DOHH2 (cell line): Measurements from ENCODE around the gene SMAD3.

Experiments
- EZH2phosphoT487 ChIP-seq: fragments of 200-600 bp; sonication (generic); IDR thresholded peaks from 2 replicates; pipeline ENCODE4 v1.6.1; 2017; ENCODE audit warnings: borderline replicate concordance, mild to moderate bottlenecking, antibody characterized with exemption, low read length, moderate library complexity, mixed read lengths
- TF ChIP-seq, protein P1 (sequence below): fragments of 200-600 bp; sonication (generic); IDR thresholded peaks from one replicate; pipeline ENCODE4 v1.5.1; 2014; ENCODE audit warnings: antibody characterized with exemption, mild to moderate bottlenecking, low read depth, low read length; ENCODE audit not compliant: poor library complexity, severe bottlenecking

DNA sequence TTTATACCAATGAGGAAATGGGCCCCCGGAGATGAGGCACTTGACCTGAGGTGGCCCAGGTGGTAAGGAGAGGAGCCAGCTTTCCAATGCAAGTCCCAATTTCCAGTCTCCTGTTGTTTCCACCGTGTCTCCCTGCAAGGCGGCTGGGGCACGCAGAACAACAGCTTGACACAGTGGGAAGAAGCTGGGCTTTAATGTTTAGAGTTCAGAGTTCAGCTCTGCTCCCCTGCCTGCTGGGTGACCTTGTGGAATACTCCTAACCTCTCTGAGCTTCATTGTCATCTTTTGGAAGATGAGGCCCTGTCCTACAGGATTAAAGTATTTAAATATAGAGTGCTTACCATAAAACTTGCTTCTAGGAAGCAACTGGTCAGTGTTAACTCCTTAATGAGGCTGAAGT, 80.3 kb downstream of the SMAD3 start:
- TF ChIP-seq, protein P1, sequence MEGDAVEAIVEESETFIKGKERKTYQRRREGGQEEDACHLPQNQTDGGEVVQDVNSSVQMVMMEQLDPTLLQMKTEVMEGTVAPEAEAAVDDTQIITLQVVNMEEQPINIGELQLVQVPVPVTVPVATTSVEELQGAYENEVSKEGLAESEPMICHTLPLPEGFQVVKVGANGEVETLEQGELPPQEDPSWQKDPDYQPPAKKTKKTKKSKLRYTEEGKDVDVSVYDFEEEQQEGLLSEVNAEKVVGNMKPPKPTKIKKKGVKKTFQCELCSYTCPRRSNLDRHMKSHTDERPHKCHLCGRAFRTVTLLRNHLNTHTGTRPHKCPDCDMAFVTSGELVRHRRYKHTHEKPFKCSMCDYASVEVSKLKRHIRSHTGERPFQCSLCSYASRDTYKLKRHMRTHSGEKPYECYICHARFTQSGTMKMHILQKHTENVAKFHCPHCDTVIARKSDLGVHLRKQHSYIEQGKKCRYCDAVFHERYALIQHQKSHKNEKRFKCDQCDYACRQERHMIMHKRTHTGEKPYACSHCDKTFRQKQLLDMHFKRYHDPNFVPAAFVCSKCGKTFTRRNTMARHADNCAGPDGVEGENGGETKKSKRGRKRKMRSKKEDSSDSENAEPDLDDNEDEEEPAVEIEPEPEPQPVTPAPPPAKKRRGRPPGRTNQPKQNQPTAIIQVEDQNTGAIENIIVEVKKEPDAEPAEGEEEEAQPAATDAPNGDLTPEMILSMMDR: no peak
- no peak for TF ChIP-seq EZH2phosphoT487
